Neuronal stem cell (in vitro differentiated cells): ENCODE measurements around the gene RGR. TPM values are rescaled to one million over a fixed set of nuclear protein-coding genes. Genes with fewer than 3 reads are reported as not detected.
A peak's percentile ranks its signal among the peaks of the same experiment; 100 is the strongest.

Experiments
- DNase-seq: peaks from one replicate; pipeline ENCODE4 v3.0.0-alpha.2; 2013; ENCODE audit warnings: low spot score
- H2AFZ ChIP-seq: one replicate; pipeline ENCODE4 v1.6.1; 2013; ENCODE audit warnings: mild to moderate bottlenecking, low read length, inconsistent platforms
- H2AK5ac ChIP-seq: 2 replicates; pipeline ENCODE4 v1.6.1; 2013; ENCODE audit warnings: low read depth, mild to moderate bottlenecking, inconsistent platforms, low read length, moderate library complexity, mixed read lengths
- H2BK120ac ChIP-seq: 2 replicates; pipeline ENCODE4 v1.6.1; 2013; ENCODE audit warnings: low read depth, mild to moderate bottlenecking, inconsistent platforms, low read length, moderate library complexity, mixed read lengths
- H2BK12ac ChIP-seq: one replicate; pipeline ENCODE4 v1.6.1; 2013; ENCODE audit warnings: low read length, inconsistent platforms
- H2BK15ac ChIP-seq: 2 replicates; pipeline ENCODE4 v1.6.1; 2013; ENCODE audit warnings: mild to moderate bottlenecking, low read length, inconsistent platforms, mixed read lengths
- H2BK5ac ChIP-seq: one replicate; pipeline ENCODE4 v1.6.1; 2013; ENCODE audit warnings: inconsistent platforms, mild to moderate bottlenecking, low read length, moderate library complexity
- H3K14ac ChIP-seq: one replicate; pipeline ENCODE4 v1.6.1; 2013; ENCODE audit warnings: low read length, inconsistent platforms
- H3K18ac ChIP-seq: 2 replicates; pipeline ENCODE4 v1.6.1; 2013; ENCODE audit warnings: low read length, inconsistent platforms
- H3K23ac ChIP-seq: 2 replicates; pipeline ENCODE4 v1.6.1; 2013; ENCODE audit warnings: low read depth, mild to moderate bottlenecking, mixed read lengths, low read length, inconsistent platforms; ENCODE audit not compliant: poor library complexity
- H3K27ac ChIP-seq: replicated peaks from 3 replicates; pipeline ENCODE4 v1.5.1; 2013; ENCODE audit warnings: low read length, inconsistent platforms
- H3K27me3 ChIP-seq, 3 experiments: 2 replicates each; pipeline ENCODE4 v1.6.1; 2013; ENCODE audit warnings: low read length in 3 of 3, mild to moderate bottlenecking in 2 of 3, inconsistent platforms in 1 of 3, low read depth in 1 of 3, mixed read lengths in 1 of 3, moderate library complexity in 1 of 3; ENCODE audit not compliant: control insufficient read depth in 3 of 3, insufficient read depth in 3 of 3
- H3K36me3 ChIP-seq, 2 donors: replicated peaks in 1 of 2; 2 replicates each; pipeline ENCODE4 v1.6.1; 2013; ENCODE audit warnings: low read length in 2 of 2; ENCODE audit not compliant: control insufficient read depth in 2 of 2, insufficient read depth in 2 of 2
- H3K4ac ChIP-seq: 2 replicates; pipeline ENCODE4 v1.6.1; 2013; ENCODE audit warnings: inconsistent platforms, mild to moderate bottlenecking, low read length, moderate library complexity
- H3K4me1 ChIP-seq, 2 donors: 1 replicate in 1 of 2; 2 replicates in 1 of 2; pipeline ENCODE4 v1.6.1; 2013; ENCODE audit warnings: low read length in 2 of 2, low read depth in 1 of 2; ENCODE audit not compliant: control insufficient read depth in 2 of 2, insufficient read depth in 1 of 2
- H3K4me2 ChIP-seq: one replicate; pipeline ENCODE4 v1.6.1; 2013; ENCODE audit warnings: mild to moderate bottlenecking, low read length, inconsistent platforms; ENCODE audit not compliant: insufficient read depth, poor library complexity, severe bottlenecking
- H3K4me3 ChIP-seq, 2 donors: 2 replicates each; pipeline ENCODE4 v1.5.1; 2013; ENCODE audit warnings: low read length in 2 of 2, mild to moderate bottlenecking in 2 of 2, inconsistent platforms in 1 of 2, moderate library complexity in 1 of 2
- H3K79me1 ChIP-seq: one replicate; pipeline ENCODE4 v1.6.1; 2013; ENCODE audit warnings: low read depth, mild to moderate bottlenecking, inconsistent platforms, low read length, moderate library complexity
- H3K9ac ChIP-seq: one replicate; pipeline ENCODE4 v1.6.1; 2013; ENCODE audit warnings: mild to moderate bottlenecking, low read depth, low read length, inconsistent platforms; ENCODE audit not compliant: poor library complexity
- H3K9me3 ChIP-seq, 2 donors: replicated peaks in 1 of 2; 2 replicates each; pipeline versions ENCODE3 to v1.6.1; 2013; ENCODE audit warnings: low read length in 2 of 2, mild to moderate bottlenecking in 2 of 2, inconsistent platforms in 1 of 2, low read depth in 1 of 2, mixed read lengths in 1 of 2, moderate library complexity in 1 of 2; ENCODE audit not compliant: control insufficient read depth in 2 of 2, insufficient read depth in 1 of 2
- H4K8ac ChIP-seq: one replicate; pipeline ENCODE4 v1.6.1; 2013; ENCODE audit warnings: low read depth, mild to moderate bottlenecking, inconsistent platforms, low read length, moderate library complexity
- H4K91ac ChIP-seq: one replicate; pipeline ENCODE4 v1.6.1; 2013; ENCODE audit warnings: low read length, low read depth, mild to moderate bottlenecking, inconsistent platforms; ENCODE audit not compliant: poor library complexity
- WGBS, 2 donors: extraction: QIAGEN DNeasy Blood & Tissue Kit; methylation state at CpG; one replicate each; pipeline ENCODE4 v1.1.7; 2013; ENCODE audit warnings: missing lambda C conversion rate in 2 of 2, mixed read lengths in 1 of 2; ENCODE audit not compliant: insufficient read length in 2 of 2, insufficient replicate concordance in 1 of 2; ENCODE audit errors: extremely low coverage in 2 of 2; 5-methylcytosine and 5-hydroxymethylcytosine counted together
- polyA plus RNA-seq, 2 experiments: library from polyadenylated mRNA; stranded (reverse); fragments of 200-250 nt; gene quantifications; one replicate each; pipeline ENCODE4 v1.2.3, GENCODE V29; 2013

Gene RGR
- 1.0 TPM for polyA plus RNA-seq (2013, experiment 1 of 2)
- polyA plus RNA-seq (2013, experiment 2 of 2): 1.3 TPM

GRCh38 chr10:84244651-84245270 is at the start of gene RGR:
Gene RGR, plus strand, starts transcription at chr10:84245053. Its CDS starts 38 bp downstream, at chr10:84245091.
- Histone ChIP-seq H3K4me3 (no peak within 1 kb of the TSS), H4K8ac (peak within 1 kb of the TSS; percentile 92), H3K9me3 (no peaks in the 10 kb centered on the region), H2BK120ac (peak within 1 kb of the TSS; percentile 97), H3K23ac (peak within 1 kb of the TSS; percentile 70), H2BK5ac (peak within 1 kb of the TSS; percentile 97), H2BK15ac (no peak within 1 kb of the TSS), H3K36me3 (no peaks in the 10 kb centered on the region), H3K27ac (peak within 1 kb of the TSS; percentile 97), H3K79me1 (no peaks in the 10 kb centered on the region), H2AFZ (peak within 1 kb of the TSS; percentile 46), H3K14ac (no peak within 1 kb of the TSS), H3K27me3 (peaks cover 0 to 9% (median 0%) of the 10 kb centered on the region in 3 experiments), H2AK5ac (peak within 1 kb of the TSS; percentile 98), H3K4ac (peak within 1 kb of the TSS; percentile 10), H2BK12ac (peak within 1 kb of the TSS; percentile 80), H4K91ac (no peak within 1 kb of the TSS), H3K4me2 (peak within 1 kb of the TSS; percentile 19), H3K4me1 (peaks cover 3 to 31% of the 10 kb centered on the region in 2 donors), H3K18ac (peak within 1 kb of the TSS; percentile 99), H3K9ac (peak within 1 kb of the TSS; percentile 24)
- no CpG with 5 or more reads among the region's 9 CpGs for WGBS, 2 donors
- DNase-seq: peak; percentile 90

GRCh38 chr10:84196083-84196482 is 48.8 kb upstream of the RGR start:
- no CpG with 5 or more reads among the region's 4 CpGs for WGBS, 2 donors
- Histone ChIP-seq H3K9me3 (no peaks in the 10 kb centered on the region), H2BK12ac (no peak overlapping the region), H4K8ac (no peak overlapping the region), H3K23ac (no peak overlapping the region), H3K14ac (no peak overlapping the region), H2BK5ac (no peak overlapping the region), H3K27ac (no peak overlapping the region), H3K27me3 (peaks cover 4 to 80% (median 26%) of the 10 kb centered on the region in 3 experiments), H2BK15ac (no peak overlapping the region), H3K4me1 (peaks cover 7% of the 10 kb centered on the region in 2 donors), H3K79me1 (no peaks in the 10 kb centered on the region), H2BK120ac (no peak overlapping the region), H3K4me3 (no peak overlapping the region), H3K9ac (no peak overlapping the region), H3K4ac (no peak overlapping the region), H3K18ac (no peak overlapping the region), H3K4me2 (no peak overlapping the region), H3K36me3 (no peaks in the 10 kb centered on the region), H4K91ac (no peak overlapping the region), H2AFZ (no peak overlapping the region), H2AK5ac (no peak overlapping the region)
- no peak for DNase-seq

- H3K4me2 ChIP-seq: no peak overlapping the region
- no peak overlapping the region for H2AFZ ChIP-seq
- no peak overlapping the region for H2BK12ac ChIP-seq
- H4K8ac ChIP-seq: no peak overlapping the region
- no peak overlapping the region for H2BK15ac ChIP-seq
- H2BK5ac ChIP-seq: peak overlapping the region; percentile 54
- no peaks in the 10 kb centered on the region for H3K9me3 ChIP-seq
- no peak overlapping the region for H2BK120ac ChIP-seq
- WGBS, 2 donors: no CpG with 5 or more reads among the region's 5 CpGs
- H3K14ac ChIP-seq: no peak overlapping the region
- no peak overlapping the region for H3K23ac ChIP-seq
- no peaks in the 10 kb centered on the region for H3K79me1 ChIP-seq
- no peak overlapping the region for H3K9ac ChIP-seq
- H3K36me3 ChIP-seq: no peaks in the 10 kb centered on the region
- no peak overlapping the region for H2AK5ac ChIP-seq
- no peak overlapping the region for H3K27ac ChIP-seq
- no peak overlapping the region for H3K4ac ChIP-seq
- no peak overlapping the region for H4K91ac ChIP-seq
- peaks cover 7% of the 10 kb centered on the region in 2 donors for H3K4me1 ChIP-seq
- H3K4me3 ChIP-seq: peak overlapping the region in 1 of 2 donors; percentile 28
- H3K18ac ChIP-seq: no peak overlapping the region
- DNase-seq: no peak
- H3K27me3 ChIP-seq: peaks cover 4 to 72% (median 26%) of the 10 kb centered on the region in 3 experiments
These were observed 47.9 kb upstream of the RGR start for GRCh38 chr10:84196941-84197340.

GRCh38 chr10:84197643-84198042 is 47.2 kb upstream of the RGR start:
- Histone ChIP-seq H2AK5ac (no peak overlapping the region), H3K23ac (no peak overlapping the region), H3K79me1 (no peaks in the 10 kb centered on the region), H3K4ac (no peak overlapping the region), H2BK15ac (no peak overlapping the region), H3K9ac (no peak overlapping the region), H2BK12ac (no peak overlapping the region), H3K9me3 (no peaks in the 10 kb centered on the region), H2AFZ (no peak overlapping the region), H3K27me3 (peaks cover 4 to 67% (median 26%) of the 10 kb centered on the region in 3 experiments), H2BK120ac (no peak overlapping the region), H4K8ac (no peak overlapping the region), H4K91ac (no peak overlapping the region), H3K27ac (no peak overlapping the region), H3K14ac (no peak overlapping the region), H2BK5ac (peak overlapping the region; percentile 54), H3K36me3 (no peaks in the 10 kb centered on the region), H3K18ac (no peak overlapping the region), H3K4me3 (no peak overlapping the region), H3K4me1 (peaks cover 7% of the 10 kb centered on the region in 2 donors), H3K4me2 (no peak overlapping the region)
- DNase-seq: no peak
- no CpG with 5 or more reads among the region's 5 CpGs for WGBS, 2 donors
